Astrocyte of the spinal cord (primary cell): ENCODE measurements around the gene IL23R.

Experiments
- DNase-seq: peaks from one replicate; pipeline ENCODE4 v3.0.0; 2011; ENCODE audit warnings: low read depth, low spot score
- H3K4me3 ChIP-seq: 2 replicates; pipeline ENCODE4 v1.5.1; 2011; ENCODE audit warnings: low read depth, mild to moderate bottlenecking, low read length, moderate library complexity
- in situ Hi-C: cut with HindIII; loops from 2 replicates; pipeline ENCODE4 v1.10.0; 2017; ENCODE audit warnings: low sequenced_read_pairs
- TF ChIP-seq, protein P1 (sequence below): IDR thresholded peaks from 2 replicates; pipeline ENCODE4 v1.5.1; 2012; ENCODE audit warnings: low read depth, mild to moderate bottlenecking, low read length, inconsistent platforms

Gene IL23R

DNA sequence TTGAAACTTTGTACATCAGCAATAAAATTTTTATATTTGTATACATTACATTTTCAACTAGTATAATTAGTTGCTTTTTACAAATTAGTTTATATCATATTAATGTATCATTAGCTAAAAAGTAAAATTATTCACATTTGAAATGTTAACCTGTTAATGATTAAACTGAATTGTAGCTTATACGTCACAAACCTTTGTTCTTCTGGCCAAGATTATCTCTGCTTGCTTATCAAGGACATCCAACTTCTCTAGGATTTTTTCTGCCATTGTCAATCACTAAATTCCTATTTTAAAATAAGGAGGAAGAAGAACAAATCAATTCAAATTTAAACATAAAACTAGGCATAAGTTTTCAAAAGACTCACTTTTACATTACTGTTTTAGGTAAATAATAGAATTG lies 39.3 kb upstream of the IL23R start:
- TF ChIP-seq, protein P1, sequence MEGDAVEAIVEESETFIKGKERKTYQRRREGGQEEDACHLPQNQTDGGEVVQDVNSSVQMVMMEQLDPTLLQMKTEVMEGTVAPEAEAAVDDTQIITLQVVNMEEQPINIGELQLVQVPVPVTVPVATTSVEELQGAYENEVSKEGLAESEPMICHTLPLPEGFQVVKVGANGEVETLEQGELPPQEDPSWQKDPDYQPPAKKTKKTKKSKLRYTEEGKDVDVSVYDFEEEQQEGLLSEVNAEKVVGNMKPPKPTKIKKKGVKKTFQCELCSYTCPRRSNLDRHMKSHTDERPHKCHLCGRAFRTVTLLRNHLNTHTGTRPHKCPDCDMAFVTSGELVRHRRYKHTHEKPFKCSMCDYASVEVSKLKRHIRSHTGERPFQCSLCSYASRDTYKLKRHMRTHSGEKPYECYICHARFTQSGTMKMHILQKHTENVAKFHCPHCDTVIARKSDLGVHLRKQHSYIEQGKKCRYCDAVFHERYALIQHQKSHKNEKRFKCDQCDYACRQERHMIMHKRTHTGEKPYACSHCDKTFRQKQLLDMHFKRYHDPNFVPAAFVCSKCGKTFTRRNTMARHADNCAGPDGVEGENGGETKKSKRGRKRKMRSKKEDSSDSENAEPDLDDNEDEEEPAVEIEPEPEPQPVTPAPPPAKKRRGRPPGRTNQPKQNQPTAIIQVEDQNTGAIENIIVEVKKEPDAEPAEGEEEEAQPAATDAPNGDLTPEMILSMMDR = no peak
- DNase-seq = no peak
- in situ Hi-C loops = no loop called here

DNA sequence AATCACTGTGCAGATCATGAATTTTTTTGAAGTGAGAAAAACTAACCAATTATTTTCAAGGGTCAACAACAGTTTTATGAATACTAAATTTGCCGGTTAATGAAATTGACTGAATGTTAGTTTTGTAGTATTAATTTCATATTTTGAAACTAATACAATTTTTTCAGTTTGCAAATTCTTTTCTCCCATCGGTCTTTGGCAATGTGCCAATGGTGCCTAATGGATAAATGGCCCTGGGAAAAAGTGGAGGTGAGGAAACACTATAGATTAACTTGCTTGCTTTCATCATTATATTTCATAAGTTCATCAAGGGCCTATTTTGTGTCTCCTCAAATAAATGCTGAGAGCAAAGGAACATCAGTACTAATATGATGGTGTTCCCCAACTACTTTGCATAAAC lies 35.6 kb upstream of the IL23R start:
- in situ Hi-C loops = no loop called here
- no peak for DNase-seq
- TF ChIP-seq, protein P1 = no peak

More for the DNA sequence above, 39.3 kb upstream of the IL23R start:
- no peak overlapping the region for H3K4me3 ChIP-seq

GRCh38 chr1:67133177-67133576 lies 33.1 kb upstream of the IL23R start:
- DNase-seq = no peak
- H3K4me3 ChIP-seq = no peak overlapping the region
- in situ Hi-C loops = no loop called here
- TF ChIP-seq, protein P1 = no peak

More for the DNA sequence above, 35.6 kb upstream of the IL23R start:
- H3K4me3 ChIP-seq = no peak overlapping the region

DNA sequence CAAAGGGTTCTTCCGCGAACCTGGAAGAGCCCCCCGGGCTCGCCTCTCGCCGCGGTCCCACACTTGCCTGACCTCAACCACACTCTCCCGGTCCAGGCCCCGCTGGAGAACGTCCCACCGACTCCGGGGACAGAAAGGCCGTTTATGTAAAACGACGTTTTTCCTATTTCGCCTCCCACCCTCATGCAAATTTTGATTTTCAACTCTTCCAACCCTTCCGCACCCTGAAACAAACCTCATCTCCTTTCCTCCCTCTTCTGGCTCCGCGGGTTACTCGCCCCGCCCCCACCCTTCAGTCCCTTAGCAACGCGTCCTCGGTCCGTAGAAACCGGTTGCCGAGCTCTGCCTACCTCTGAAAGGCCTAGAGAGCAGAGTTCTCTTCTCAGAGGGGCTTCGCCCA lies 31.6 kb upstream of the IL23R start, which contains the start of gene C1orf141:
C1orf141 (minus strand) TSS at position 276 of the 400 bp plus-strand sequence. CDS start 7,730 bp downstream, outside the sequence.
- in situ Hi-C loops = no loop called here
- TF ChIP-seq, protein P1 = no peak
- H3K4me3 ChIP-seq = peak within 1 kb of the TSS; percentile 43
- DNase-seq = peak; percentile 39

GRCh38 chr1:67135354-67135753 lies 30.9 kb upstream of the IL23R start:
- DNase-seq = peak; percentile 81
- in situ Hi-C loops = no loop called here
- no peak overlapping the region for H3K4me3 ChIP-seq
- TF ChIP-seq, protein P1 = no peak

DNA sequence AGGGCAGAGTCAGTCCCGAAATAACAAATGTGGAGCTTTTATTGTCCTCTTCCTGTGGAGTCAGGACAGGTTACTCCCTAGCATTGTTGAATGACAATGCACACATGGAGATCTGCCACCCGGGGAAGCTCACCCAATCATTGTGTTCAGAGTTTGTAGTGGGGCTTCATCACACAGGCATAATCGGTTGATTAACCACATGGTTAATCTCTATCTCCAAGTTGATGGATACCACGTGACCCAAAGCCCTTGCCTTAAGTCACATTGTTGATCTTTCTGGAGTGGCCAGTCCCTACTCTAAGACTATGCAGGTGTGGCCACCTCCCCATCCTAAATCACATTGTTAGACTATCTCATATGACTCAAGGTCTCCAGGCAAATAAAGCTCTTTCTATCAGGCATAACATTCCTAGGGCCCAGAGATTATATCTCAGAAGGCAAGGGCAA lies 28.9 kb upstream of the IL23R start:
- no peak overlapping the region for H3K4me3 ChIP-seq
- DNase-seq = no peak
- in situ Hi-C loops = no loop called here
- TF ChIP-seq, protein P1 = no peak
